Measurements from ENCODE around the gene GOLGB1. TPM values are rescaled to one million over a fixed set of nuclear protein-coding genes. Genes with fewer than 3 reads are reported as not detected.
"Not testable (repeated sequence)": the region's sequence is repeated elsewhere in the genome, so short reads cannot be mapped to it uniquely, and the experiment has no call there.

GOLGB1 gene
- polyA plus RNA-seq (ENCODE audit: insufficient read length in 4 of 4): 10 to 100 TPM; 72.8 to 81.5 (median 75.5) TPM

- DNase-seq (ENCODE audit: low read depth in 4 of 4, low spot score in 3 of 4): peak; percentile 88 to 99 (median 97)
Measured at GRCh38 chr3:121749276-121750086, at the start of gene GOLGB1. TSS of gene GOLGB1 (minus strand) at chr3:121749741. CDS start at chr3:121730971, 18,770 bp downstream.

GRCh38 chr3:121796970-121797369, 47.4 kb upstream of the GOLGB1 start:
- DNase-seq (ENCODE audit: low read depth in 4 of 4, low spot score in 3 of 4): no peak

- no peak for DNase-seq (ENCODE audit: low read depth in 4 of 4, low spot score in 3 of 4)
Measured at GRCh38 chr3:121794264-121794983, 44.9 kb upstream of the GOLGB1 start.

GRCh38 chr3:121793078-121793477, 43.5 kb upstream of the GOLGB1 start:
- no peak for DNase-seq (ENCODE audit: low read depth in 4 of 4, low spot score in 3 of 4)

- DNase-seq (ENCODE audit: low read depth in 4 of 4, low spot score in 3 of 4): no peak
Measured at GRCh38 chr3:121786485-121786884, 36.9 kb upstream of the GOLGB1 start.

- not testable (repeated sequence) for DNase-seq (ENCODE audit: low read depth in 4 of 4, low spot score in 3 of 4)
Measured at GRCh38 chr3:121782784-121783183, 33.2 kb upstream of the GOLGB1 start.

GRCh38 chr3:121781611-121782010, 32.1 kb upstream of the GOLGB1 start:
- DNase-seq (ENCODE audit: low read depth in 4 of 4, low spot score in 3 of 4): no peak

- not testable (repeated sequence) for DNase-seq (ENCODE audit: low read depth in 4 of 4, low spot score in 3 of 4)
Measured at GRCh38 chr3:121775095-121775494, 25.6 kb upstream of the GOLGB1 start.

- DNase-seq (ENCODE audit: low read depth in 4 of 4, low spot score in 3 of 4): no peak
Measured at GRCh38 chr3:121769246-121769645, 19.7 kb upstream of the GOLGB1 start.

- no peak for DNase-seq (ENCODE audit: low read depth in 4 of 4, low spot score in 3 of 4)
Measured at GRCh38 chr3:121768452-121768851, 18.9 kb upstream of the GOLGB1 start.

- no peak for DNase-seq (ENCODE audit: low read depth in 4 of 4, low spot score in 3 of 4)
Measured at GRCh38 chr3:121759541-121760202, 10.1 kb upstream of the GOLGB1 start.

GRCh38 chr3:121758727-121759450, 9.3 kb upstream of the GOLGB1 start:
- DNase-seq (ENCODE audit: low read depth in 4 of 4, low spot score in 3 of 4): no peak

GRCh38 chr3:121757812-121758545, 8.4 kb upstream of the GOLGB1 start:
- no peak for DNase-seq (ENCODE audit: low read depth in 4 of 4, low spot score in 3 of 4)

- DNase-seq (ENCODE audit: low read depth in 4 of 4, low spot score in 3 of 4): no peak
Measured at GRCh38 chr3:121757087-121757811, 7.7 kb upstream of the GOLGB1 start.

- no peak for DNase-seq (ENCODE audit: low read depth in 4 of 4, low spot score in 3 of 4)
Measured at GRCh38 chr3:121752772-121753171, 3.2 kb upstream of the GOLGB1 start.

GRCh38 chr3:121752261-121752660, 2.7 kb upstream of the GOLGB1 start:
- no peak for DNase-seq (ENCODE audit: low read depth in 4 of 4, low spot score in 3 of 4)

GRCh38 chr3:121750087-121750415, 510 bp upstream of the GOLGB1 start:
- DNase-seq (ENCODE audit: low read depth in 4 of 4, low spot score in 3 of 4): peak in 1 of 4 donors; percentile 9

GRCh38 chr3:121748680-121749275, 763 bp downstream of the GOLGB1 start:
- peak in 1 of 4 donors; percentile 9 for DNase-seq (ENCODE audit: low read depth in 4 of 4, low spot score in 3 of 4)

GRCh38 chr3:121747976-121748375, 1.6 kb downstream of the GOLGB1 start:
- DNase-seq (ENCODE audit: low read depth in 4 of 4, low spot score in 3 of 4): no peak
